Prostate gland (tissue), 2 donors: ENCODE measurements around the gene CA12. TPM values are rescaled to one million over a fixed set of nuclear protein-coding genes. Genes with fewer than 3 reads are reported as not detected.

Experiments used
- DNase-seq: peaks from one replicate; pipeline ENCODE4 v3.0.0-alpha.2; 2019; ENCODE audit warnings: low spot score
- H3K27ac ChIP-seq, 2 donors: fragments of 200-600 bp; sonication (generic); 2 replicates each; pipeline ENCODE4 v1.5.1; 2017 to 2019
- H3K27me3 ChIP-seq: fragments of 200-600 bp; sonication (generic); replicated peaks from 2 replicates; pipeline ENCODE4 v1.5.1; 2019; ENCODE audit not compliant: insufficient read depth
- H3K36me3 ChIP-seq, 2 donors: fragments of 200-600 bp; sonication (generic); 1 replicate in 1 of 2; 2 replicates in 1 of 2; pipeline versions ENCODE4 v1.5.1 to v1.8.1; 2017 to 2019
- H3K4me1 ChIP-seq: fragments of 200-600 bp; sonication (generic); replicated peaks from 2 replicates; pipeline ENCODE4 v1.5.1; 2019
- H3K4me3 ChIP-seq, 2 donors: fragments of 200-600 bp; sonication (generic); 2 replicates each; pipeline ENCODE4 v1.5.1; 2017 to 2019
- H3K9me3 ChIP-seq: fragments of 200-600 bp; sonication (generic); 2 replicates; pipeline ENCODE4 v1.5.1; 2017
- POLR2A ChIP-seq: fragments of 450-650 bp; IDR thresholded peaks from one replicate; pipeline ENCODE4 v1.6.1; 2016; ENCODE audit warnings: antibody characterized with exemption, mild to moderate bottlenecking
- POLR2AphosphoS5 ChIP-seq: sonication (generic); formaldehyde crosslinking; IDR thresholded peaks from one replicate; pipeline ENCODE4 v1.6.1; 2017; ENCODE audit warnings: antibody characterized with exemption
- WGBS: methylation state at CpG from one replicate; pipeline ENCODE4 v1.1.5; 2018; 5-methylcytosine and 5-hydroxymethylcytosine counted together
- intact Hi-C: fragments of 100-400 bp; cut with DNase I; formaldehyde crosslinking; loops from one replicate; pipeline ENCODE4 v1.14.2; 2022
- total RNA-seq, 2 donors: library from RNA; depleted of rRNA; stranded (reverse); fragments of >200 nt; gene quantifications; one replicate each; pipeline ENCODE4 v1.1.0, GENCODE V29; 2016
- TF ChIP-seq, protein P1 (sequence below), 4 experiments: fragments of 200-600 bp in 2 of 4; fragments of 450-650 bp in 2 of 4; sonication (generic) in 2 of 4; IDR thresholded peaks; 1 replicate in 3 of 4; 2 replicates in 1 of 4; pipeline ENCODE4 v1.5.1; 2016 to 2019; ENCODE audit warnings: antibody characterized with exemption in 4 of 4, mild to moderate bottlenecking in 2 of 4, moderate library complexity in 2 of 4

The CA12 gene
- total RNA-seq, 2 donors from 2014 or later, result 3.0 to 9.5 TPM

DNA sequence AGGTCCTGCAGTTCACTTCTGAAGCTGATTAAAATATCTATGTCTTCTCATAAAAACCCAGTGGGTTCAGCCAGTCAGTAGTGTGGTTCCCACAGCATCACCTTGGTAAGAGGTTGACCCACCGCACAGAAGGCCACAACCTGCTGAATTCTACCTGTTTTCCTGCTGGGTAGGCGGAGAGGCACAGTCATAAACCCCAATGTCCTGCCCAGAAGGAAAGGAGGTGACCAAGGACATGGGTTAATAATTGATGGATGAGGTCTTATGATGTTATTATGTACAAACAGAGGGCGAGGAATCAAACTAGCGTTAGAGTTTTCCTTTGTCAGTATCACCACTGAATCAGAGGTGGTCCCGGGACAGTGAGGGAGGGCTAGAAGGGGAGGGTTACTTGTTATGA, 27.8 kb downstream of the CA12 start:
- Histone ChIP-seq H3K9me3 (no peaks in the 10 kb centered on the region), H3K4me1 (no peaks in the 10 kb centered on the region), H3K36me3 (no peaks in the 10 kb centered on the region), H3K27me3 (no peaks in the 10 kb centered on the region), H3K4me3 (no peak overlapping the region), H3K27ac (no peak overlapping the region)
- TF ChIP-seq, protein P1, sequence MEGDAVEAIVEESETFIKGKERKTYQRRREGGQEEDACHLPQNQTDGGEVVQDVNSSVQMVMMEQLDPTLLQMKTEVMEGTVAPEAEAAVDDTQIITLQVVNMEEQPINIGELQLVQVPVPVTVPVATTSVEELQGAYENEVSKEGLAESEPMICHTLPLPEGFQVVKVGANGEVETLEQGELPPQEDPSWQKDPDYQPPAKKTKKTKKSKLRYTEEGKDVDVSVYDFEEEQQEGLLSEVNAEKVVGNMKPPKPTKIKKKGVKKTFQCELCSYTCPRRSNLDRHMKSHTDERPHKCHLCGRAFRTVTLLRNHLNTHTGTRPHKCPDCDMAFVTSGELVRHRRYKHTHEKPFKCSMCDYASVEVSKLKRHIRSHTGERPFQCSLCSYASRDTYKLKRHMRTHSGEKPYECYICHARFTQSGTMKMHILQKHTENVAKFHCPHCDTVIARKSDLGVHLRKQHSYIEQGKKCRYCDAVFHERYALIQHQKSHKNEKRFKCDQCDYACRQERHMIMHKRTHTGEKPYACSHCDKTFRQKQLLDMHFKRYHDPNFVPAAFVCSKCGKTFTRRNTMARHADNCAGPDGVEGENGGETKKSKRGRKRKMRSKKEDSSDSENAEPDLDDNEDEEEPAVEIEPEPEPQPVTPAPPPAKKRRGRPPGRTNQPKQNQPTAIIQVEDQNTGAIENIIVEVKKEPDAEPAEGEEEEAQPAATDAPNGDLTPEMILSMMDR (IDR thresholded peaks at IDR 0.05), result no peak
- WGBS, result 83% methylated on average over 5 of the region's 5 CpGs
- intact Hi-C loops, result no loop called here
- DNase-seq, result no peak

DNA sequence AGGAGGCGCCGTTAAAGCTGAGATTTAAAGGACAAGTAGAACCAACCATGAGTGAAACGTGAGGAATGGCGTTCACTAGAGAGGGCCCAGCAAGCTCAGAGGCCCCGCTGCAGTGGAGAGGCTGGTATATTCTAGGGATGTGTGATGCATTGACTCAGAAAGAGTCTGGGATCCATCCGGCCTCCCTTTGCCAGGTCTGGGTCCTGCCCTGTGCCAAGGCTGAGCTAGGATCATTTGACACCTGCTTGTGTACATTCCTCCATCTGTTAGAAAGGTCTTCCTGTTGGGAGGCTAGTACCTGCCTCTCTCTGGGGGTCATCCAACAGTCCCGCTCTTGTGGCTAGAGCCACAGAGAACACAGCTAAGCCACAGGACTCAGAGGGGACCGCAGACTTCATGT, 28.4 kb downstream of the CA12 start:
- 79% methylated on average over 8 of the region's 8 CpGs for WGBS
- intact Hi-C loops, result no loop called here
- Histone ChIP-seq H3K27me3 (no peaks in the 10 kb centered on the region), H3K36me3 (no peaks in the 10 kb centered on the region), H3K9me3 (no peaks in the 10 kb centered on the region), H3K4me3 (no peak overlapping the region), H3K4me1 (no peaks in the 10 kb centered on the region), H3K27ac (no peak overlapping the region)
- DNase-seq, result no peak
- TF ChIP-seq POLR2AphosphoS5 (no peak), POLR2A (no peak)
- TF ChIP-seq, protein P1 (IDR thresholded peaks at IDR 0.05), result no peak

DNA sequence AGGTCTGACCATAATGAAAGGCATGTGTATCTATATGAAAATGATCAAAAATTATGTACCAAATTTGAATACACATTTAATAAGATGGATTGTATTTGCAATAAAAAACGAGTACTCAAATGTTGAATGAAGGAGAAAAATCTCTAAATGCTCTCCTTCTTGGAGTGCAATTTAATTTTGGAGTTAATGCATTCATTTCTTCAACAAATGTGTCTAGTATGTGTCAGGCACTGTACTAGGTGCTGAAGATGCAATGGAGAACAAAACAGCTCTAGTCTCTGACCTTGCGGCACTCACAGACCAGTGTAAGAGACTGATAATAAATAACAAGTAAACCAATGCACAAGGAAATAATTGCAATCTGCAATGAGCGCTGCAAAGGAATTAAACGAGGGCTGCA, 28.8 kb downstream of the CA12 start:
- H3K27me3 ChIP-seq, result no peaks in the 10 kb centered on the region
- H3K4me3 ChIP-seq, result no peak overlapping the region
- no peaks in the 10 kb centered on the region for H3K4me1 ChIP-seq
- TF ChIP-seq POLR2A (no peak), POLR2AphosphoS5 (no peak)
- TF ChIP-seq, protein P1 (IDR thresholded peaks at IDR 0.05), result no peak
- 93% methylated on average over 4 of the region's 4 CpGs for WGBS
- DNase-seq, result no peak
- intact Hi-C loops, result no loop called here
- H3K27ac ChIP-seq, result no peak overlapping the region
- H3K9me3 ChIP-seq, result no peaks in the 10 kb centered on the region
- H3K36me3 ChIP-seq, result no peaks in the 10 kb centered on the region

DNA sequence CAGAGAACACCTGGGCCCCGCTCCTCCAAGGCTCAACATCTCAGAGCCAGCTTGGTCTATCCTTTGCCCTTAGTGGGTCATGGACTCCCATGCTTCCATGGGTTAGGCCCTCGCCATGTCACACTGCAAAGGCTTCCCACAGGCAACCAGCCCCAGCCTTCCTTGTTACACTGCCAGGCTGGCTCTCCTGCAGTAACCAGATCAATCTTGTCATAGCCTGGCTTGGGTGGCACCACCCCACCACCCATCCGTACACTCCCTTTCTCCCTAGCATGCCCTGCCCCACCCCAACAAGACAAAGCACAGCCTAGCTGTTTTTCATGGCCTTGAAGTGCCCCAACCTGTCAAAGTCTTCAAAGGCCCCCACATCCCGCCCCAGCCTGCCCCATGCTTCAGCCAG, 30.5 kb downstream of the CA12 start:
- TF ChIP-seq POLR2AphosphoS5, result no peak
- TF ChIP-seq, protein P1 (IDR thresholded peaks at IDR 0.05), result no peak
- Histone ChIP-seq H3K9me3 (no peaks in the 10 kb centered on the region), H3K4me3 (no peak overlapping the region), H3K27ac (no peak overlapping the region), H3K27me3 (no peaks in the 10 kb centered on the region), H3K4me1 (no peaks in the 10 kb centered on the region), H3K36me3 (no peaks in the 10 kb centered on the region)
- WGBS, result 75% methylated on average over 4 of the region's 4 CpGs
- intact Hi-C loops, result no loop called here
- no peak for DNase-seq

DNA sequence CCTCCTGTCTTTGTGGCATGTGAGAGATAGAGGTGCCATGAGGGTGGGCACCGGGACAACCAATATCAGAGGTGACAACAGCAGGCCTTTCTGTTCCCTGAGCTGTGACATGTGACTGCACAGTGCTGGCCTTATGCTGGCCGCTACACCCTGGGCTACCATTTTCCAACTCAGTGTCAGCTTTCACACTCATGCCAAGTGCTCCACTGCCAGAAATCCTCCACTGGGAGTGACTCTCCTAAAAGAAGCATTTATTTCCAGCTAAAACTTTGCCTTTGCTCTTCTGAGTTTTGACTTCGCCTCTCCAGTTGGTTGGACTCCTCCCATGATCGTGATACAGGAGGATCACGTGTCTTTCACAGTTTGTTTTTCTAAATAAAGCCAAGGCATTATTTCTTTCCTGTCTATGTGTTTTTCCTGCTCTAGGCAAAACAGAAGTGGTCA, 31.4 kb downstream of the CA12 start:
- no peak overlapping the region for H3K27ac ChIP-seq
- intact Hi-C loops, result no loop called here
- DNase-seq, result no peak

More for the DNA sequence above, 31.4 kb downstream of the CA12 start:
- no peaks in the 10 kb centered on the region for H3K4me1 ChIP-seq
- no peaks in the 10 kb centered on the region for H3K27me3 ChIP-seq
- H3K9me3 ChIP-seq, result no peaks in the 10 kb centered on the region
- H3K4me3 ChIP-seq, result no peak overlapping the region
- 49% methylated on average over 5 of the region's 5 CpGs for WGBS
- TF ChIP-seq, protein P1 (IDR thresholded peaks at IDR 0.05), result no peak
- TF ChIP-seq POLR2AphosphoS5, result no peak
- no peak for TF ChIP-seq POLR2A
- H3K36me3 ChIP-seq, result no peaks in the 10 kb centered on the region
